Calu3 (cell line): Measurements from ENCODE around the gene AK2. TPM values are rescaled to one million over a fixed set of nuclear protein-coding genes. Genes with fewer than 3 reads are reported as not detected.

ENCODE experiments used
- BruUV-seq: library from RNA; stranded (reverse); fragments of 400-500 nt; replicated peaks from 2 replicates; lab custom pipeline; 2021; lab: Mats Ljungman, UMichigan
- CTCF ChIA-PET: fragments of 300-600 bp; sonication (Branson Sonifier 250); formaldehyde crosslinking; loops from one replicate; lab custom pipeline; 2022; ENCODE audit warnings: antibody characterized with exemption; lab: Charles Lee
- DNase-seq: peaks from one replicate; pipeline ENCODE4 v3.0.0; 2022
- H3K27ac Mint-ChIP-seq: one replicate; pipeline ENCODE4 v1.8.0; 2022; ENCODE audit warnings: mixed read lengths; ENCODE audit not compliant: unreplicated experiment
- H3K27me3 Mint-ChIP-seq: one replicate; pipeline ENCODE4 v1.8.0; 2022; ENCODE audit warnings: mixed read lengths; ENCODE audit not compliant: unreplicated experiment
- H3K36me3 Mint-ChIP-seq: one replicate; pipeline ENCODE4 v1.8.0; 2022; ENCODE audit warnings: mild to moderate bottlenecking, moderate library complexity, mixed read lengths; ENCODE audit not compliant: insufficient read depth, unreplicated experiment
- H3K4me1 Mint-ChIP-seq: one replicate; pipeline ENCODE4 v1.8.0; 2022; ENCODE audit warnings: mild to moderate bottlenecking, low read depth, mixed read lengths; ENCODE audit not compliant: unreplicated experiment
- H3K4me3 Mint-ChIP-seq: one replicate; pipeline ENCODE4 v1.8.0; 2022; ENCODE audit warnings: mild to moderate bottlenecking, low read depth, moderate library complexity, mixed read lengths; ENCODE audit not compliant: unreplicated experiment
- H3K9me3 Mint-ChIP-seq: one replicate; pipeline ENCODE4 v1.8.0; 2022; ENCODE audit warnings: low read depth, mixed read lengths; ENCODE audit not compliant: unreplicated experiment
- CTCF ChIP-seq: fragments of 200-600 bp; IDR thresholded peaks from one replicate; pipeline ENCODE4 v1.8.0; 2022; ENCODE audit warnings: antibody characterized with exemption; ENCODE audit not compliant: unreplicated experiment
- intact Hi-C: fragments of 100-400 bp; cut with micrococcal nuclease; formaldehyde crosslinking; loops from one replicate; pipeline ENCODE4 v1.10.0; 2022; ENCODE audit not compliant: unreplicated experiment
- total RNA-seq: library from RNA; stranded (reverse); gene quantifications from 2 replicates; pipeline ENCODE4 v1.2.3, GENCODE V29; 2022

Gene AK2
- total RNA-seq, 1 experiment from 2014 or later = 226 TPM

- DNase-seq = no peak
- no peaks in the 10 kb centered on the region for H3K9me3 Mint-ChIP-seq
- peaks cover 19% of the 10 kb centered on the region for H3K36me3 Mint-ChIP-seq
- CTCF ChIA-PET = interaction anchor here (0.6 kb wide), 1 partner anchor 122 kb away, joined by 4 read pairs; no protein-coding TSS in a partner anchor
- TF ChIP-seq CTCF = no peak
- peaks cover 18% of the 10 kb centered on the region for H3K27me3 Mint-ChIP-seq
- H3K4me3 Mint-ChIP-seq = peak overlapping the region; percentile 61
- intact Hi-C loops = no loop called here
- no TSS peak for BruUV-seq
- peaks cover 9% of the 10 kb centered on the region for H3K4me1 Mint-ChIP-seq
- H3K27ac Mint-ChIP-seq = no peak overlapping the region
Observed at GRCh38 chr1:33081554-33082305, 45.0 kb upstream of the AK2 start.

GRCh38 chr1:33080885-33081553 is 44.3 kb upstream of the AK2 start, which contains the start of gene AZIN2:
Gene AZIN2, plus strand, starts transcription at chr1:33081153. Its CDS starts 1,097 bp downstream, at chr1:33082250.
- H3K9me3 Mint-ChIP-seq = no peaks in the 10 kb centered on the region
- peaks cover 18% of the 10 kb centered on the region for H3K27me3 Mint-ChIP-seq
- no peak for TF ChIP-seq CTCF
- H3K27ac Mint-ChIP-seq = peak within 1 kb of the TSS; percentile 24
- H3K36me3 Mint-ChIP-seq = peaks cover 19% of the 10 kb centered on the region
- H3K4me3 Mint-ChIP-seq = peak within 1 kb of the TSS; percentile 61
- DNase-seq = peak; percentile 96
- CTCF ChIA-PET = interaction anchor here (0.6 to 1.5 kb wide), 2 partner anchors 209 to 262 kb away, joined by 4 read pairs; no protein-coding TSS in a partner anchor
- peaks cover 9% of the 10 kb centered on the region for H3K4me1 Mint-ChIP-seq
- no TSS peak for BruUV-seq
- intact Hi-C loops = no loop called here

- H3K36me3 Mint-ChIP-seq = peaks cover 19% of the 10 kb centered on the region
- intact Hi-C loops = no loop called here
- H3K4me3 Mint-ChIP-seq = peak overlapping the region; percentile 61
- peak overlapping the region; percentile 24 for H3K27ac Mint-ChIP-seq
- TSS peak; percentile 83 for BruUV-seq
- H3K4me1 Mint-ChIP-seq = peaks cover 9% of the 10 kb centered on the region
- no peaks in the 10 kb centered on the region for H3K9me3 Mint-ChIP-seq
- no peak for DNase-seq
- TF ChIP-seq CTCF = no peak
- peaks cover 18% of the 10 kb centered on the region for H3K27me3 Mint-ChIP-seq
- CTCF ChIA-PET = interaction anchor here (0.6 to 1.5 kb wide), 2 partner anchors 209 to 263 kb away, joined by 4 read pairs; no protein-coding TSS in a partner anchor
Observed at GRCh38 chr1:33080373-33080772, 43.7 kb upstream of the AK2 start.

- Mint-ChIP-seq H3K4me1 (peaks cover 9% of the 10 kb centered on the region), H3K27me3 (peaks cover 14% of the 10 kb centered on the region), H3K27ac (no peak overlapping the region), H3K36me3 (peaks cover 19% of the 10 kb centered on the region), H3K9me3 (no peaks in the 10 kb centered on the region), H3K4me3 (no peak overlapping the region)
- CTCF ChIA-PET = no interaction called here
- no TSS peak for BruUV-seq
- DNase-seq = no peak
- TF ChIP-seq CTCF = no peak
- intact Hi-C loops = no loop called here
Observed at GRCh38 chr1:33078030-33078591, 41.4 kb upstream of the AK2 start.
